MM.1S (cell line): ENCODE results near the gene ANKRD12.

Experiments
- DNase-seq: peaks from one replicate; pipeline ENCODE4 v3.0.0-alpha.2; 2015
- H2AFZ ChIP-seq: fragments of 300-600 bp; sonication (generic); 2 replicates; pipeline ENCODE4 v1.6.0; 2016; ENCODE audit warnings: antibody characterized with exemption, low read length
- H3F3A ChIP-seq: fragments of 300-600 bp; sonication (generic); 2 replicates; pipeline ENCODE4 v1.6.1; 2016; ENCODE audit warnings: mild to moderate bottlenecking, antibody characterized with exemption, low read length, moderate library complexity, mixed read lengths; ENCODE audit not compliant: insufficient read depth
- H3K27ac ChIP-seq: fragments of 300-600 bp; sonication (generic); 2 replicates; pipeline ENCODE4 v1.5.1; 2016; ENCODE audit warnings: mild to moderate bottlenecking, low read length
- H3K27me3 ChIP-seq: fragments of 300-600 bp; sonication (generic); replicated peaks from 2 replicates; pipeline ENCODE4 v1.6.0; 2016; ENCODE audit warnings: low read length; ENCODE audit not compliant: insufficient read depth
- H3K36me3 ChIP-seq: fragments of 300-600 bp; sonication (generic); replicated peaks from 2 replicates; pipeline ENCODE4 v1.6.1; 2016; ENCODE audit warnings: mild to moderate bottlenecking, low read length, mixed read lengths; ENCODE audit not compliant: insufficient read depth
- H3K4me1 ChIP-seq: fragments of 300-600 bp; sonication (generic); 2 replicates; pipeline ENCODE4 v1.6.1; 2016; ENCODE audit warnings: low read length, mixed read lengths
- H3K4me2 ChIP-seq: fragments of 300-600 bp; sonication (generic); 2 replicates; pipeline ENCODE4 v1.6.0; 2016; ENCODE audit warnings: low read depth, low read length
- H3K4me3 ChIP-seq: fragments of 300-600 bp; sonication (generic); 2 replicates; pipeline ENCODE4 v1.5.1; 2016; ENCODE audit warnings: low read length, mixed read lengths
- H3K79me2 ChIP-seq: fragments of 300-600 bp; sonication (generic); 2 replicates; pipeline ENCODE4 v1.6.1; 2016; ENCODE audit warnings: mixed run types, low read length, mixed read lengths
- H3K9ac ChIP-seq: fragments of 300-600 bp; sonication (generic); 2 replicates; pipeline ENCODE4 v1.6.1; 2016; ENCODE audit warnings: low read length, mixed read lengths
- H3K9me2 ChIP-seq: fragments of 300-600 bp; sonication (generic); replicated peaks from 2 replicates; pipeline ENCODE4 v1.6.1; 2016; ENCODE audit warnings: mild to moderate bottlenecking, low read length, mixed read lengths; ENCODE audit not compliant: insufficient read depth
- H3K9me3 ChIP-seq: fragments of 300-600 bp; sonication (generic); replicated peaks from 2 replicates; pipeline ENCODE4 v1.6.1; 2016; ENCODE audit warnings: mild to moderate bottlenecking, low read length, mixed read lengths; ENCODE audit not compliant: insufficient read depth
- H4K20me1 ChIP-seq: fragments of 300-600 bp; sonication (generic); 2 replicates; pipeline ENCODE4 v1.6.1; 2016; ENCODE audit warnings: mild to moderate bottlenecking, low read length, moderate library complexity, mixed read lengths; ENCODE audit not compliant: insufficient read depth
- EZH2 ChIP-seq: fragments of 300-600 bp; sonication (generic); optimal IDR thresholded peaks from 2 replicates; pipeline ENCODE3; 2017; ENCODE audit warnings: low read depth, mild to moderate bottlenecking, antibody characterized with exemption, low read length, mixed read lengths
- EZH2phosphoT487 ChIP-seq: fragments of 300-600 bp; sonication (generic); IDR thresholded peaks from 2 replicates; pipeline ENCODE4 v1.6.1; 2018; ENCODE audit warnings: antibody characterized with exemption, low read length
- TF ChIP-seq, protein P1 (sequence below): fragments of 300-600 bp; sonication (generic); IDR thresholded peaks from 2 replicates; pipeline ENCODE4 v1.5.1; 2016; ENCODE audit warnings: antibody characterized with exemption, low read length, mixed read lengths

Gene ANKRD12

DNA sequence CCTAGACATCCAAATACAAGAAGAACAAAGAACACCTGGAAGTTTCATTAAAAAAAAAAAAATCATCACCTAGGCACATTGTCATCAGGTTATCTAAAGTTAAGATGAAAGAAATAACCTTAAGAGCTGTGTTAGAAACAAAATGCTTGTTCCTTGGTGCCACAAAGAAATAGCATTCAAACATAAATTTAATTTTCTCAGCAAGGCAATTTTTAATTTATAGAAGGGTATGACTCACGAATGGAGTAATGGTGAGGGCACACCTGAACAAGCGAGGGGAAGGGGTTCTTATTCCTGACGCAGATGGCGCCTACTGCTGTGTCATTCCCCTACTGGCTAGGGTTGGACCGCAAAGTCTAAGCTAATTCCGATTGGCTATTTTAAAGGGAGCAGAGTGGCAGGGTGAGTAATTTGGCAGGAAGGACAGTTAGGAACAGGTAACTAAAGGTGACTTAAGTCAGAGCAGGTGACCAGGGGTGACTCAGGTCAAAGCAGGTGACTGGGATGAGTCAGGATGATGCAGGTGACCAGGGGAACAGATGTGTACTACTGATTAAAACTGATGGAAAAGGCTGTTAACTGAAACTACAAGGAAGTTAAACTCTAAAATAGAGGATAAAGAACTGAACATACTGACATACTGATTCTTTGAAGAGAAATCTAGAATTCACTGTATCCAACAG is 167.9 kb downstream of the ANKRD12 start:
- Histone ChIP-seq H3K4me1 (no peaks in the 10 kb centered on the region), H4K20me1 (no peaks in the 10 kb centered on the region), H3K27me3 (no peaks in the 10 kb centered on the region), H3K9ac (no peak overlapping the region), H3K4me2 (no peak overlapping the region), H3K27ac (no peak overlapping the region), H3K9me2 (no peaks in the 10 kb centered on the region), H3K36me3 (no peaks in the 10 kb centered on the region), H3K4me3 (no peak overlapping the region), H2AFZ (no peak overlapping the region), H3F3A (no peaks in the 10 kb centered on the region), H3K79me2 (no peaks in the 10 kb centered on the region), H3K9me3 (no peaks in the 10 kb centered on the region)
- DNase-seq: no peak
- TF ChIP-seq EZH2phosphoT487 (no peak), EZH2 (no peak)
- TF ChIP-seq, protein P1, sequence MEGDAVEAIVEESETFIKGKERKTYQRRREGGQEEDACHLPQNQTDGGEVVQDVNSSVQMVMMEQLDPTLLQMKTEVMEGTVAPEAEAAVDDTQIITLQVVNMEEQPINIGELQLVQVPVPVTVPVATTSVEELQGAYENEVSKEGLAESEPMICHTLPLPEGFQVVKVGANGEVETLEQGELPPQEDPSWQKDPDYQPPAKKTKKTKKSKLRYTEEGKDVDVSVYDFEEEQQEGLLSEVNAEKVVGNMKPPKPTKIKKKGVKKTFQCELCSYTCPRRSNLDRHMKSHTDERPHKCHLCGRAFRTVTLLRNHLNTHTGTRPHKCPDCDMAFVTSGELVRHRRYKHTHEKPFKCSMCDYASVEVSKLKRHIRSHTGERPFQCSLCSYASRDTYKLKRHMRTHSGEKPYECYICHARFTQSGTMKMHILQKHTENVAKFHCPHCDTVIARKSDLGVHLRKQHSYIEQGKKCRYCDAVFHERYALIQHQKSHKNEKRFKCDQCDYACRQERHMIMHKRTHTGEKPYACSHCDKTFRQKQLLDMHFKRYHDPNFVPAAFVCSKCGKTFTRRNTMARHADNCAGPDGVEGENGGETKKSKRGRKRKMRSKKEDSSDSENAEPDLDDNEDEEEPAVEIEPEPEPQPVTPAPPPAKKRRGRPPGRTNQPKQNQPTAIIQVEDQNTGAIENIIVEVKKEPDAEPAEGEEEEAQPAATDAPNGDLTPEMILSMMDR: no peak

GRCh38 chr18:9319333-9319732 is 182.8 kb downstream of the ANKRD12 start:
- no peaks in the 10 kb centered on the region for H3K9me3 ChIP-seq
- H3K9ac ChIP-seq: no peak overlapping the region
- DNase-seq: no peak
- H3K4me3 ChIP-seq: no peak overlapping the region
- no peaks in the 10 kb centered on the region for H3K27me3 ChIP-seq
- no peaks in the 10 kb centered on the region for H3K9me2 ChIP-seq
- H3K4me1 ChIP-seq: no peaks in the 10 kb centered on the region
- no peak overlapping the region for H3K27ac ChIP-seq
- H3K4me2 ChIP-seq: no peak overlapping the region
- H4K20me1 ChIP-seq: no peaks in the 10 kb centered on the region
- H3K79me2 ChIP-seq: no peaks in the 10 kb centered on the region
- TF ChIP-seq EZH2phosphoT487 (no peak), EZH2 (no peak)
- TF ChIP-seq, protein P1: no peak
- no peaks in the 10 kb centered on the region for H3K36me3 ChIP-seq
- H3F3A ChIP-seq: no peaks in the 10 kb centered on the region
- H2AFZ ChIP-seq: no peak overlapping the region

DNA sequence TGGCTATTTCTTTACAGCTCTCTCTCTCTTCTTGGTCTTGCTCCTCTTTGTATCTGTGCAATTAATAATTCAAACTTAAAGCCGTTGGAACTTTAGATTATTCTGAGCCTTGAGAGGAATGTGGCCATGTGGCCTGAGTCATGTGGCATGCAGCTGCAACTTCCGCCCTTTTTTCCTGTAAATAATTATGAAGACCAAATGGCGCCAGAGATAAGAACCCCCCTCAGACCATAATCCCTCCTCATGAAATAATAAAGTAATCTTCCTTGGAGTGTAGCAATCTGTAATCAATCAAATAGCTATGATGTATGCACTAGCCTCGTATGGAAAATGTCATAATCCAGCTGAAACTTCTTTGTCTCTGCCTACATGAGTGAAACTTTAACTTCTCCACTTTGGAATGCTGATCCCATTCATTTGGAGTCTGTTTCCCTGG is 184.5 kb downstream of the ANKRD12 start:
- no peak for DNase-seq
- Histone ChIP-seq H3K9ac (no peak overlapping the region), H3K27me3 (no peaks in the 10 kb centered on the region), H3K4me1 (no peaks in the 10 kb centered on the region), H2AFZ (no peak overlapping the region), H3K27ac (no peak overlapping the region), H3K79me2 (no peaks in the 10 kb centered on the region), H3K36me3 (no peaks in the 10 kb centered on the region), H3K4me3 (no peak overlapping the region), H3K4me2 (no peak overlapping the region), H4K20me1 (no peaks in the 10 kb centered on the region), H3K9me3 (no peaks in the 10 kb centered on the region), H3F3A (no peaks in the 10 kb centered on the region), H3K9me2 (no peaks in the 10 kb centered on the region)
- TF ChIP-seq, protein P1: no peak
- TF ChIP-seq EZH2phosphoT487: no peak
- no peak for TF ChIP-seq EZH2
